ENCODE results near the gene SSNA1.

Gene SSNA1

GRCh38 chr9:137188490-137189296 lies at the start of gene SSNA1, which contains the start of gene ANAPC2:
Gene SSNA1 (plus strand): TSS chr9:137188676. CDS start chr9:137188727, 51 bp downstream.
Gene ANAPC2 (minus strand): TSS chr9:137188560. CDS start chr9:137188532, 28 bp downstream.
- DNase-seq (ENCODE audit: low read depth), result peak; percentile 94

GRCh38 chr9:137138722-137139467 lies 49.6 kb upstream of the SSNA1 start, which contains the start of gene GRIN1:
Gene GRIN1 (plus strand): TSS chr9:137139154. CDS start chr9:137139487, 333 bp downstream.
- no peak for DNase-seq (ENCODE audit: low read depth)

GRCh38 chr9:137139468-137140150 lies 48.9 kb upstream of the SSNA1 start:
- no peak for DNase-seq (ENCODE audit: low read depth)

- no peak for DNase-seq (ENCODE audit: low read depth)
These were observed 48.1 kb upstream of the SSNA1 start for GRCh38 chr9:137140151-137141012.

- DNase-seq (ENCODE audit: low read depth), result no peak
These were observed 47.2 kb upstream of the SSNA1 start for GRCh38 chr9:137141050-137141810.

- DNase-seq (ENCODE audit: low read depth), result no peak
These were observed 46.2 kb upstream of the SSNA1 start for GRCh38 chr9:137141976-137142936.

GRCh38 chr9:137143459-137143858 lies 45.0 kb upstream of the SSNA1 start:
- no peak for DNase-seq (ENCODE audit: low read depth)

- no peak for DNase-seq (ENCODE audit: low read depth)
These were observed 42.5 kb upstream of the SSNA1 start for GRCh38 chr9:137145731-137146526.

- DNase-seq (ENCODE audit: low read depth), result no peak
These were observed 42.0 kb upstream of the SSNA1 start for GRCh38 chr9:137146527-137146918.

GRCh38 chr9:137147091-137147792 lies 41.2 kb upstream of the SSNA1 start:
- no peak for DNase-seq (ENCODE audit: low read depth)

- DNase-seq (ENCODE audit: low read depth), result no peak
These were observed 40.7 kb upstream of the SSNA1 start for GRCh38 chr9:137147793-137148160.

GRCh38 chr9:137148242-137148641 lies 40.2 kb upstream of the SSNA1 start:
- DNase-seq (ENCODE audit: low read depth), result no peak

- no peak for DNase-seq (ENCODE audit: low read depth)
These were observed 39.8 kb upstream of the SSNA1 start for GRCh38 chr9:137148661-137149060.

- no peak for DNase-seq (ENCODE audit: low read depth)
These were observed 39.1 kb upstream of the SSNA1 start for GRCh38 chr9:137149363-137149762.

- no peak for DNase-seq (ENCODE audit: low read depth)
These were observed 38.4 kb upstream of the SSNA1 start for GRCh38 chr9:137149942-137150616.

- DNase-seq (ENCODE audit: low read depth), result no peak
These were observed 37.6 kb upstream of the SSNA1 start for GRCh38 chr9:137150617-137151457.

Measured in fibroblast of gingiva (primary cell).